Activated effector memory CD4-positive, alpha-beta T cell treated with Interleukin-2 at 50 U/mL for 16 hours (primary cell): Measurements from ENCODE around the gene DBF4.
"Not testable (repeated sequence)": the region's sequence is repeated elsewhere in the genome, so short reads cannot be mapped to it uniquely, and the experiment has no call there.

ENCODE experiments used
- DNase-seq: peaks from one replicate; pipeline ENCODE4 v3.0.0-alpha.2; 2020

DBF4 gene

GRCh38 chr7:87885018-87885417, 8.7 kb downstream of the DBF4 start:
- no peak for DNase-seq

- DNase-seq, result no peak
Observed at GRCh38 chr7:87886875-87887274, 10.6 kb downstream of the DBF4 start.

- no peak for DNase-seq
Observed at GRCh38 chr7:87895363-87895762, 19.1 kb downstream of the DBF4 start.

GRCh38 chr7:87899255-87899654, 23.0 kb downstream of the DBF4 start:
- DNase-seq, result no peak

GRCh38 chr7:87907136-87907906, 31.0 kb downstream of the DBF4 start:
- DNase-seq, result not testable (repeated sequence)

GRCh38 chr7:87908814-87909213, 32.5 kb downstream of the DBF4 start:
- DNase-seq, result not testable (repeated sequence)

GRCh38 chr7:87912121-87912520, 35.8 kb downstream of the DBF4 start:
- no peak for DNase-seq

- no peak for DNase-seq
Observed at GRCh38 chr7:87918740-87919139, 42.4 kb downstream of the DBF4 start.

GRCh38 chr7:87919875-87920274, 43.6 kb downstream of the DBF4 start:
- no peak for DNase-seq

GRCh38 chr7:87920578-87920977, 44.3 kb downstream of the DBF4 start:
- no peak for DNase-seq

GRCh38 chr7:87922759-87923395, 46.6 kb downstream of the DBF4 start:
- not testable (repeated sequence) for DNase-seq

GRCh38 chr7:87926581-87927461, 50.5 kb downstream of the DBF4 start:
- no peak for DNase-seq

- no peak for DNase-seq
Observed at GRCh38 chr7:87933605-87933952, 57.3 kb downstream of the DBF4 start.

GRCh38 chr7:87933953-87934698, 57.8 kb downstream of the DBF4 start, which contains the start of gene ADAM22:
ADAM22 (plus strand) TSS chr7:87934251; CDS start chr7:87934466, 215 bp downstream.
- peak; percentile 77 for DNase-seq

- no peak for DNase-seq
Observed at GRCh38 chr7:87934699-87935383, 58.5 kb downstream of the DBF4 start.

GRCh38 chr7:87935384-87935706, 59.1 kb downstream of the DBF4 start:
- DNase-seq, result no peak

GRCh38 chr7:87941138-87941537, 64.8 kb downstream of the DBF4 start:
- DNase-seq, result no peak

GRCh38 chr7:87944547-87944946, 68.3 kb downstream of the DBF4 start:
- no peak for DNase-seq

GRCh38 chr7:87945926-87946325, 69.6 kb downstream of the DBF4 start:
- DNase-seq, result not testable (repeated sequence)

GRCh38 chr7:87948371-87948770, 72.1 kb downstream of the DBF4 start:
- no peak for DNase-seq
